ENCODE results near the gene SEPSECS. TPM values are rescaled to one million over a fixed set of nuclear protein-coding genes. Genes with fewer than 3 reads are reported as not detected.

SEPSECS gene
- total and polyA plus RNA-seq, 2 of the 8 experiments (the other 6 are each of a cell fraction or from before 2014, with no cell fraction given): 1.9 to 4.1 TPM

DNA sequence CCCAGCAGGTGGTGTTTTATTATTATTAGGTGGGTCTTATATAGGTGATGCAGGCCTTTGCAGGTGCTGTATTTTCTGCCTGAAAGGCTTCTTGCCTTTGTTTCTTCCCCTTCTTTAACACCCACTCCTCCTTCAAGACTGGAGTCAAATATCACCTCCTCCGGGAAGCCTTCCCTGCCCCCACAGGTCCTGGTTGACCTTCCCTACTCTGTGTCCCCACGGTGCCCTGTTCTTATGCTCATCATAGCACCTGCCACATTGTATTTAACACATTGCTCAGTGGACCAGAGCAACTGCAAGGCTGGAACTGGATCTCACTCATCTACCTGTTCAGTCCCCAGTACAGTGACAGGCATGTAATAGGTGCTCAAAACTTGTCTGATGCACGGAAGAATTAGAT lies 89.7 kb downstream of the SEPSECS start:
- no peak overlapping the region for H2AK5ac ChIP-seq (ENCODE audit: low read depth, low read length)
- H3K9me3 ChIP-seq (ENCODE audit: insufficient read depth in 2 of 2, low read depth in 1 of 2, low read length in 1 of 2): no peaks in the 10 kb centered on the region
- no peak overlapping the region for H4K8ac ChIP-seq (ENCODE audit: extremely low read depth, insufficient read depth, low read length)
- TF ChIP-seq JUN (IDR thresholded peaks at IDR 0.05; ENCODE audit: low read depth, low read length): no peak
- no peak for TF ChIP-seq MAX (IDR thresholded peaks at IDR 0.05)
- no peak for TF ChIP-seq CREB1 (IDR thresholded peaks at IDR 0.05)
- TF ChIP-seq TAF7 (optimal IDR thresholded peaks at IDR 0.05; ENCODE audit: borderline replicate concordance, low read depth, low read length): no peak
- H3K4ac ChIP-seq (replicated peaks; ENCODE audit: insufficient read length, low read depth, low read length): no peak overlapping the region
- no peaks in the 10 kb centered on the region for H3K36me3 ChIP-seq (ENCODE audit: control insufficient read depth in 2 of 4, insufficient read depth in 4 of 4, low read length in 3 of 4)
- H3K79me1 ChIP-seq (ENCODE audit: low read depth, low read length): no peaks in the 10 kb centered on the region
- H2BK20ac ChIP-seq (ENCODE audit: low read length): no peak overlapping the region
- 73% methylated on average over 3 of the region's 3 CpGs; no CpG with 5 or more reads in 1 of the 2 experiments for WGBS, 2 experiments (ENCODE audit: extremely low coverage in 1 of 2, insufficient coverage in 1 of 2, insufficient read length in 1 of 2, insufficient replicate concordance in 2 of 2, low coverage in 1 of 2, low lambda C conversion rate in 2 of 2, missing lambda C conversion rate in 1 of 2)
- H3K27me3 ChIP-seq (replicated peaks in 1 of 4; ENCODE audit: control insufficient read depth in 3 of 4, extremely low read depth in 1 of 4, insufficient read depth in 3 of 4, low read length in 3 of 4): no peaks in the 10 kb centered on the region
- H2AFZ ChIP-seq (ENCODE audit: low read length): peak overlapping the region; percentile 33; the same call in 1 of the 2 replicates
- H4K20me1 ChIP-seq (replicated peaks in 1 of 2; ENCODE audit: control insufficient read depth in 1 of 2, insufficient read depth in 2 of 2, low read length in 2 of 2): no peaks in the 10 kb centered on the region
- no peak overlapping the region for H2BK120ac ChIP-seq (replicated peaks; ENCODE audit: low read depth, low read length)
- H3K14ac ChIP-seq (ENCODE audit: insufficient read length): no peak overlapping the region
- no peak overlapping the region for H4K91ac ChIP-seq (replicated peaks; ENCODE audit: insufficient read length, low read length)
- H2BK12ac ChIP-seq (ENCODE audit: low read depth, low read length): 0 out of 2 replicates have a peak overlapping the region, but pooled peaks have one; percentile 6
- CTCF ChIA-PET (ENCODE audit: partially characterized antibody): no interaction called here
- no peak overlapping the region for H3K4me3 ChIP-seq (ENCODE audit: extremely low read depth in 1 of 4, insufficient read depth in 2 of 4, low read depth in 3 of 4, low read length in 4 of 4)
- peaks cover 2 to 22% (median 6%) of the 10 kb centered on the region in 4 experiments; a peak in 6 of 7 replicates for H3K4me1 ChIP-seq (replicated peaks in 1 of 4; ENCODE audit: control insufficient read depth in 3 of 4, insufficient read depth in 4 of 4, low read length in 3 of 4)
- H3K79me2 ChIP-seq (ENCODE audit: control insufficient read depth in 1 of 2, insufficient read depth in 2 of 2, low read length in 2 of 2): no peaks in the 10 kb centered on the region
- FAIRE-seq (no peak), DNase-seq (ENCODE audit: low read depth in 1 of 2, low spot score in 2 of 2) (no peak)
- H3K27ac ChIP-seq (ENCODE audit: low read depth, low read length): no peak overlapping the region
- H2BK5ac ChIP-seq (ENCODE audit: low read depth, low read length): no peak overlapping the region
- no peak overlapping the region for H3K56ac ChIP-seq (replicated peaks; ENCODE audit: insufficient read length, low read depth, low read length)
- H2BK15ac ChIP-seq (ENCODE audit: low read length): 0 out of 2 replicates have a peak overlapping the region, but pooled peaks have one; percentile 53
- H4K5ac ChIP-seq (ENCODE audit: insufficient read length, low read depth, low read length): no peak overlapping the region
- no peak overlapping the region for H3K9ac ChIP-seq (replicated peaks in 1 of 4; ENCODE audit: extremely low read depth in 1 of 4, low read depth in 3 of 4, low read length in 3 of 4)
- no peak overlapping the region for H3K23ac ChIP-seq (ENCODE audit: insufficient read length)
- 0 out of 4 replicates have a peak overlapping the region, but pooled peaks of 1 of the 2 experiments have one; percentile 21 for H3K4me2 ChIP-seq (ENCODE audit: insufficient read depth in 1 of 2, low read depth in 2 of 2, low read length in 2 of 2)
- POLR2A ChIA-PET (ENCODE audit: partially characterized antibody): no interaction called here
- H3K18ac ChIP-seq (ENCODE audit: extremely low read depth, low read length): no peak overlapping the region
- H3K23me2 ChIP-seq (ENCODE audit: low read depth, low read length): no peaks in the 10 kb centered on the region

All from H1 (cell line).